Bronchial epithelial cell (primary cell): ENCODE data around the gene HTR1D. TPM values are rescaled to one million over a fixed set of nuclear protein-coding genes. Genes with fewer than 3 reads are reported as not detected.
A peak's percentile ranks its signal among the peaks of the same experiment; 100 is the strongest.

ENCODE experiments used
- DNase-seq: peaks from one replicate; pipeline ENCODE4 v3.0.0-alpha.2; 2010; ENCODE audit warnings: low read depth
- FAIRE-seq: peaks from 2 replicates; lab custom pipeline; 2011; peaks lifted over from hg19 to GRCh38; lab: Jason Lieb, UNC
- H3K27me3 ChIP-seq: 2 replicates; pipeline ENCODE4 v1.5.1; 2011; ENCODE audit warnings: low read length; ENCODE audit not compliant: control insufficient read depth, insufficient read depth
- H3K36me3 ChIP-seq: 2 replicates; pipeline ENCODE4 v1.5.1; 2011; ENCODE audit warnings: low read length; ENCODE audit not compliant: control insufficient read depth, insufficient read depth
- H3K4me3 ChIP-seq: 2 replicates; pipeline ENCODE4 v1.5.1; 2011; ENCODE audit warnings: mild to moderate bottlenecking, low read depth, low read length, control low read depth
- total RNA-seq: library from RNA; depleted of rRNA; stranded (reverse); fragments of >200 nt; gene quantifications from 2 replicates; pipeline ENCODE4 v1.2.1, GENCODE V29; 2014
- TF ChIP-seq, protein P1 (sequence below): IDR thresholded peaks from 2 replicates; pipeline ENCODE4 v1.5.1; 2011; ENCODE audit warnings: mild to moderate bottlenecking, moderate library complexity, low read length, control low read depth, inconsistent platforms; ENCODE audit not compliant: insufficient read depth, severe bottlenecking

Gene HTR1D
- total RNA-seq, 1 donor from 2014 or later, result 0.26 TPM

GRCh38 chr1:23185381-23185780 lies 31.9 kb downstream of the HTR1D start:
- FAIRE-seq, result no peak
- no peak overlapping the region for H3K4me3 ChIP-seq
- TF ChIP-seq, protein P1, sequence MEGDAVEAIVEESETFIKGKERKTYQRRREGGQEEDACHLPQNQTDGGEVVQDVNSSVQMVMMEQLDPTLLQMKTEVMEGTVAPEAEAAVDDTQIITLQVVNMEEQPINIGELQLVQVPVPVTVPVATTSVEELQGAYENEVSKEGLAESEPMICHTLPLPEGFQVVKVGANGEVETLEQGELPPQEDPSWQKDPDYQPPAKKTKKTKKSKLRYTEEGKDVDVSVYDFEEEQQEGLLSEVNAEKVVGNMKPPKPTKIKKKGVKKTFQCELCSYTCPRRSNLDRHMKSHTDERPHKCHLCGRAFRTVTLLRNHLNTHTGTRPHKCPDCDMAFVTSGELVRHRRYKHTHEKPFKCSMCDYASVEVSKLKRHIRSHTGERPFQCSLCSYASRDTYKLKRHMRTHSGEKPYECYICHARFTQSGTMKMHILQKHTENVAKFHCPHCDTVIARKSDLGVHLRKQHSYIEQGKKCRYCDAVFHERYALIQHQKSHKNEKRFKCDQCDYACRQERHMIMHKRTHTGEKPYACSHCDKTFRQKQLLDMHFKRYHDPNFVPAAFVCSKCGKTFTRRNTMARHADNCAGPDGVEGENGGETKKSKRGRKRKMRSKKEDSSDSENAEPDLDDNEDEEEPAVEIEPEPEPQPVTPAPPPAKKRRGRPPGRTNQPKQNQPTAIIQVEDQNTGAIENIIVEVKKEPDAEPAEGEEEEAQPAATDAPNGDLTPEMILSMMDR, result no peak
- H3K27me3 ChIP-seq, result no peaks in the 10 kb centered on the region
- DNase-seq, result no peak
- H3K36me3 ChIP-seq, result no peaks in the 10 kb centered on the region

DNA sequence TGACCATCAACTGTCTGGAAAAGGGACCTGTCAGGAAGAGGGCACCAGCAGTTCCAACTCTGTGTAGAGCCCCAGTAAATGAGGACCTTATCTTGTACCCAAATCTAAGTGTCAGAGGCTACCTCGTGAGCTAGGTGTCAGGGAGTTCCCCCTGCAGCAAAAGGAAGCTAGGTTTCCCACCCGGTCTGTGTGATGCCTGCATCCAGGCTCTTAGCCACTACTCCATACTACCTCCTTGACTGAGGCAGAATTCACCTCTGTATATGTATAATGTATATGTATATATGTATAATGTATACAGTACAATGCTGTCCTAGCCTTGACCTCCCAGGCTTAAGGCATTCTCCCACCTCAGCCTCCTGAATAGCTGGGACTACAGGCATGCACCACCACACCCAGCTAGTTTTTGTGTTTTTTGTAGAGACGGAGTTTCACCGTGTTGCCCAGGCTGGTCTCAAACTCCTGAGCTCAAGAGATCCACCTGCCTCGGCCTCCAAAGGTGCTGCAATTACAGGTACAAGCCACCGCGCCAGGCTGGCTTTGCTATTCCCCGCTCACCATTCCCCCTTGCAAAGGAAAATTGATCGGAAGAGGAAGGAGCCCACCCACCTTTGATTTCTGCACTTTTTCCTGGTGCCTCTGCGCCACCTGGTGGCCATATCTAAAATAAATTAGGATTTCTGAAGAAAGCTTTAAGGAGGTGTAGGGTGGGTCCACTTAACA lies 32.9 kb downstream of the HTR1D start:
- H3K27me3 ChIP-seq, result no peaks in the 10 kb centered on the region
- TF ChIP-seq, protein P1, result peak; percentile 65
- no peaks in the 10 kb centered on the region for H3K36me3 ChIP-seq
- no peak overlapping the region for H3K4me3 ChIP-seq
- DNase-seq, result no peak
- no peak for FAIRE-seq

DNA sequence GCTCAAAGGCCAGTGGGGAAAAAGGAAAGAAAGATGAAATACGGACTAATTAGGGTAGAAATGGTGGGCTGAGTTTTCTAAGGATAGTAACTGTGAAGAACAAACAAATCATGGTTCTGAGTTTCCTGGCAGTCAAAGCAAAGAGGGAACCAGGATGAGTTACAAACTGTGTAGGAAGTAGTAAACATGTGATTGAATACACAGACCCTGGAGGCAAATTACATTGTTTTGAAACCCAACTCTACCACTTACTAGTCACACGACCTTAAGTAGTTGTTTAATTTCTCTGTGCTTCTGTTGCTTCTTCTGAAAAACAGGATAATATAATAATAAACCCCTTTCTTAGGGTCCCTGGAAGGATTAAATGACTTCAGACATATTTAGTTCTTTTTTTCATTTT lies 37.4 kb downstream of the HTR1D start:
- no peak for FAIRE-seq
- Histone ChIP-seq H3K36me3 (no peaks in the 10 kb centered on the region), H3K27me3 (no peaks in the 10 kb centered on the region)

GRCh38 chr1:23178950-23179349 lies 38.4 kb downstream of the HTR1D start:
- peak; percentile 35 for DNase-seq
- Histone ChIP-seq H3K27me3 (no peaks in the 10 kb centered on the region), H3K36me3 (no peaks in the 10 kb centered on the region), H3K4me3 (no peak overlapping the region)
- no peak for FAIRE-seq
- TF ChIP-seq, protein P1, result peak; percentile 25

More for the DNA sequence above, 37.4 kb downstream of the HTR1D start:
- no peak for DNase-seq
- TF ChIP-seq, protein P1, result no peak
- no peak overlapping the region for H3K4me3 ChIP-seq

- TF ChIP-seq, protein P1, result no peak
- Histone ChIP-seq H3K27me3 (no peaks in the 10 kb centered on the region), H3K4me3 (no peak overlapping the region), H3K36me3 (no peaks in the 10 kb centered on the region)
- FAIRE-seq (no peak), DNase-seq (no peak)
These were observed 38.9 kb downstream of the HTR1D start for GRCh38 chr1:23178414-23178813.
